OCI-LY3 (cell line): ENCODE measurements around the gene BMPR2.

ENCODE experiments used
- H2AFZ ChIP-seq: fragments of 200-600, 300-600 bp; shearing (Covaris generic); 2 replicates; pipeline ENCODE4 v1.6.0; 2014; ENCODE audit warnings: antibody characterized with exemption, low read depth, low read length
- H3K27ac ChIP-seq: fragments of 200-600, 300-600 bp; sonication (generic); 2 replicates; pipeline ENCODE4 v1.5.1; 2014; ENCODE audit warnings: mild to moderate bottlenecking, low read length, moderate library complexity, mixed read lengths
- H3K27me3 ChIP-seq: fragments of 200-600, 300-600 bp; sonication (generic); 2 replicates; pipeline ENCODE4 v1.6.1; 2014; ENCODE audit warnings: low read depth, low read length, mixed read lengths
- H3K36me3 ChIP-seq: fragments of 200-600, 300-600 bp; sonication (generic); replicated peaks from 2 replicates; pipeline ENCODE3; 2014; ENCODE audit warnings: low read depth, low read length, mixed read lengths
- H3K4me1 ChIP-seq: fragments of 300-600, 200-600 bp; sonication (generic); 2 replicates; pipeline ENCODE4 v1.6.1; 2014; ENCODE audit warnings: low read length, mixed read lengths
- H3K4me2 ChIP-seq: fragments of 200-600, 300-600 bp; sonication (generic); 2 replicates; pipeline ENCODE4 v1.6.1; 2014; ENCODE audit warnings: low read length, mixed read lengths
- H3K4me3 ChIP-seq: fragments of 300-600, 200-600 bp; sonication (generic); 2 replicates; pipeline ENCODE4 v1.5.1; 2014; ENCODE audit warnings: antibody characterized with exemption, mild to moderate bottlenecking, low read length, moderate library complexity
- H3K79me2 ChIP-seq: fragments of 300-600, 200-600 bp; shearing (Covaris generic); 2 replicates; pipeline ENCODE4 v1.6.1; 2014; ENCODE audit warnings: mild to moderate bottlenecking, low read length, mixed read lengths
- H3K9ac ChIP-seq: fragments of 300-600, 200-600 bp; shearing (Covaris generic); 2 replicates; pipeline ENCODE4 v1.6.0; 2014; ENCODE audit warnings: mild to moderate bottlenecking, low read length, moderate library complexity
- H3K9me3 ChIP-seq: fragments of 200-600, 300-600 bp; shearing (Covaris generic); 2 replicates; pipeline ENCODE4 v1.6.1; 2014; ENCODE audit warnings: low read length, mixed read lengths; ENCODE audit not compliant: insufficient read depth
- H4K20me1 ChIP-seq: fragments of 200-600, 300-600 bp; sonication (generic); 2 replicates; pipeline ENCODE4 v1.6.1; 2016; ENCODE audit warnings: low read length, mixed read lengths; ENCODE audit not compliant: insufficient read depth
- EZH2phosphoT487 ChIP-seq: fragments of 200-600 bp; shearing (Covaris generic); IDR thresholded peaks from 2 replicates; pipeline ENCODE4 v1.6.1; 2018; ENCODE audit warnings: antibody characterized with exemption, mixed run types, low read depth
- TF ChIP-seq, protein P1 (sequence below): fragments of 200-600, 300-600 bp; sonication (generic); IDR thresholded peaks from 2 replicates; pipeline ENCODE4 v1.5.1; 2014; ENCODE audit warnings: antibody characterized with exemption, low read length, low read depth

Gene BMPR2

GRCh38 chr2:202455114-202455513 is 79.0 kb downstream of the BMPR2 start:
- Histone ChIP-seq H3K36me3 (no peaks in the 10 kb centered on the region), H3K9ac (no peak overlapping the region), H3K4me3 (no peak overlapping the region), H3K4me1 (peaks cover 5% of the 10 kb centered on the region), H3K27ac (no peak overlapping the region), H3K79me2 (no peaks in the 10 kb centered on the region), H3K27me3 (no peaks in the 10 kb centered on the region), H2AFZ (no peak overlapping the region), H3K9me3 (no peaks in the 10 kb centered on the region), H3K4me2 (no peak overlapping the region), H4K20me1 (peaks cover 3% of the 10 kb centered on the region; the same call in 1 of the 2 replicates)
- no peak for TF ChIP-seq EZH2phosphoT487
- TF ChIP-seq, protein P1, sequence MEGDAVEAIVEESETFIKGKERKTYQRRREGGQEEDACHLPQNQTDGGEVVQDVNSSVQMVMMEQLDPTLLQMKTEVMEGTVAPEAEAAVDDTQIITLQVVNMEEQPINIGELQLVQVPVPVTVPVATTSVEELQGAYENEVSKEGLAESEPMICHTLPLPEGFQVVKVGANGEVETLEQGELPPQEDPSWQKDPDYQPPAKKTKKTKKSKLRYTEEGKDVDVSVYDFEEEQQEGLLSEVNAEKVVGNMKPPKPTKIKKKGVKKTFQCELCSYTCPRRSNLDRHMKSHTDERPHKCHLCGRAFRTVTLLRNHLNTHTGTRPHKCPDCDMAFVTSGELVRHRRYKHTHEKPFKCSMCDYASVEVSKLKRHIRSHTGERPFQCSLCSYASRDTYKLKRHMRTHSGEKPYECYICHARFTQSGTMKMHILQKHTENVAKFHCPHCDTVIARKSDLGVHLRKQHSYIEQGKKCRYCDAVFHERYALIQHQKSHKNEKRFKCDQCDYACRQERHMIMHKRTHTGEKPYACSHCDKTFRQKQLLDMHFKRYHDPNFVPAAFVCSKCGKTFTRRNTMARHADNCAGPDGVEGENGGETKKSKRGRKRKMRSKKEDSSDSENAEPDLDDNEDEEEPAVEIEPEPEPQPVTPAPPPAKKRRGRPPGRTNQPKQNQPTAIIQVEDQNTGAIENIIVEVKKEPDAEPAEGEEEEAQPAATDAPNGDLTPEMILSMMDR: no peak

DNA sequence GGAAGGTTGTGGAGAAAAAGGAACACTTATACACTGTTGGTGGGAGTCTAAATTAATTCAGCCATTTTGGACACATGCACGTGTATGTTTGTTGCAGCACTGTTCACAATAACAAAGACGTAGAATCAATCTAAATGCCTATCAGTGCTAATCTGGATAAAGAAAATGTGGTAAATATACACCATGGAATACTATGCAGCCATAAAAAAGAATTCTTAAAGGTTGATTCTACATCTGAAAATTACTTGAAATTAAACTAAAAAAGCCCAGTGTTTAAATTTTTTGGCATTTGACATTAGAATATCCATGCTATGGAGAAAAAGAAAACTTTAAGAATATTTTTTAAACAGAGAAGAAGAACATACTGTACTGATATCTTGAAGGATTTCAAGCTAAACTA is 84.0 kb downstream of the BMPR2 start:
- H3K9me3 ChIP-seq: no peaks in the 10 kb centered on the region
- TF ChIP-seq, protein P1: no peak
- no peak for TF ChIP-seq EZH2phosphoT487
- peaks cover 3% of the 10 kb centered on the region; the same call in 1 of the 2 replicates for H4K20me1 ChIP-seq
- H3K4me2 ChIP-seq: no peak overlapping the region
- no peak overlapping the region for H3K27ac ChIP-seq
- H2AFZ ChIP-seq: no peak overlapping the region
- H3K9ac ChIP-seq: no peak overlapping the region
- no peak overlapping the region for H3K4me3 ChIP-seq
- no peaks in the 10 kb centered on the region for H3K4me1 ChIP-seq
- no peaks in the 10 kb centered on the region for H3K36me3 ChIP-seq
- H3K79me2 ChIP-seq: no peaks in the 10 kb centered on the region
- no peaks in the 10 kb centered on the region for H3K27me3 ChIP-seq

DNA sequence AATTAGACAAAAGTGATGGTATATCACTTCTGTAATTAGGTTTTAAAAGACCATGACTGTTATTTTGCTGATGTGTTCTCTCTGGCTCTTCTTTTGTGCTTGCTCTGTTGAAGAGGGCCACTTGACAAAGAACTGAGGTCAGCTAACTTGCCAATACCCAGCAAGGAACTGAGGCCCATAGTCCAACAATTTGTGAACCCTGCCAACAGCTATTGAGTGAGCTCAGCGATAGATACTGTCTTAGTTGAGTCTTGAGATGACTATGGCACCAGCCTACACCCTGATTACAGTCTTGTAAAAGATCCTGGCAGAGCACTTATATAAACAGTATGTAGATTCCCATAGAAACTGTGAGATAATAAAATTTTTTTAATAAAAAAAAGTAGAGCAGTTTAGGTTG is 103.0 kb downstream of the BMPR2 start:
- H2AFZ ChIP-seq: no peak overlapping the region
- H3K9me3 ChIP-seq: no peaks in the 10 kb centered on the region
- H3K4me3 ChIP-seq: no peak overlapping the region
- no peak overlapping the region for H3K27ac ChIP-seq
- no peak overlapping the region for H3K4me2 ChIP-seq
- no peaks in the 10 kb centered on the region for H3K79me2 ChIP-seq
- no peak overlapping the region for H3K9ac ChIP-seq
- H3K36me3 ChIP-seq: no peaks in the 10 kb centered on the region
- H3K27me3 ChIP-seq: no peaks in the 10 kb centered on the region
- peaks cover 6% of the 10 kb centered on the region; the same call in 1 of the 2 replicates for H3K4me1 ChIP-seq
- TF ChIP-seq EZH2phosphoT487: no peak
- TF ChIP-seq, protein P1: no peak
- no peaks in the 10 kb centered on the region for H4K20me1 ChIP-seq

GRCh38 chr2:202479610-202480009 is 103.5 kb downstream of the BMPR2 start:
- H3K4me3 ChIP-seq: no peak overlapping the region
- no peak overlapping the region for H3K27ac ChIP-seq
- no peak for TF ChIP-seq EZH2phosphoT487
- TF ChIP-seq, protein P1: no peak
- no peaks in the 10 kb centered on the region for H3K79me2 ChIP-seq
- no peak overlapping the region for H2AFZ ChIP-seq
- no peaks in the 10 kb centered on the region for H4K20me1 ChIP-seq
- H3K36me3 ChIP-seq: no peaks in the 10 kb centered on the region
- peaks cover 6% of the 10 kb centered on the region; the same call in 1 of the 2 replicates for H3K4me1 ChIP-seq
- H3K27me3 ChIP-seq: no peaks in the 10 kb centered on the region
- H3K9me3 ChIP-seq: no peaks in the 10 kb centered on the region
- H3K4me2 ChIP-seq: no peak overlapping the region
- no peak overlapping the region for H3K9ac ChIP-seq
